ENCODE data around the gene ATP11A.

Gene ATP11A

GRCh38 chr13:112750570-112750969 lies 60.7 kb downstream of the ATP11A start:
- Histone ChIP-seq H3K9ac (ENCODE audit: low read depth, low read length) (no peak overlapping the region), H3K27ac (ENCODE audit: low read depth, low read length) (no peak overlapping the region), H3K36me3 (ENCODE audit: control insufficient read depth, insufficient read depth, low read length) (no peaks in the 10 kb centered on the region), H3K9me3 (ENCODE audit: control insufficient read depth, insufficient read depth, low read length) (no peaks in the 10 kb centered on the region), H3K4me3 (ENCODE audit: low read depth, low read length) (no peak overlapping the region), H3K4me1 (ENCODE audit: control insufficient read depth, insufficient read depth, low read length) (0 out of 2 replicates have a peak, but pooled peaks cover 2% of the 10 kb centered on the region), H3K27me3 (ENCODE audit: control insufficient read depth, insufficient read depth, low read length) (no peaks in the 10 kb centered on the region)

DNA sequence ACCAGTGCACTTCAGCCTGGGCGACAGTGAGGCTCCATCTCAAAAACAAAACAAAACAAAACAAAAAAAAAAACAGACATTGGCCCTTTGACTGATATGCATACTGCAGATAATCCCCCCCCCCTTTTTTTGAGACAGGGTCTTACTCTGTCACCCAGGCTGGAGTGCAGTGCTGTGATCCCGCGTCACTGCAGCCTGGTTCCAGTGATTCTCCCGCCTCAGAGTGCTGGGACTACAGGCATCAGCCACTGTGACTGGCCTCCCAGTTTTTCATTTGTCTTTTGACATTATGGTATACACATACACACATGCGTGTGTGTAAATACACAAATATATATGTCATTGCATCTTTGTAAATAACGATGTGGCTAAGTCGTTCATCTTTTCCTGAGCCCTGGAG lies 61.8 kb downstream of the ATP11A start:
- H3K27me3 ChIP-seq (ENCODE audit: control insufficient read depth, insufficient read depth, low read length) = no peaks in the 10 kb centered on the region
- no peaks in the 10 kb centered on the region for H3K36me3 ChIP-seq (ENCODE audit: control insufficient read depth, insufficient read depth, low read length)
- H3K4me3 ChIP-seq (ENCODE audit: low read depth, low read length) = no peak overlapping the region
- no peaks in the 10 kb centered on the region for H3K9me3 ChIP-seq (ENCODE audit: control insufficient read depth, insufficient read depth, low read length)
- no peak overlapping the region for H3K9ac ChIP-seq (ENCODE audit: low read depth, low read length)
- H3K4me1 ChIP-seq (ENCODE audit: control insufficient read depth, insufficient read depth, low read length) = no peaks in the 10 kb centered on the region
- no peak overlapping the region for H3K27ac ChIP-seq (ENCODE audit: low read depth, low read length)

GRCh38 chr13:112752211-112752610 lies 62.4 kb downstream of the ATP11A start:
- Histone ChIP-seq H3K9me3 (ENCODE audit: control insufficient read depth, insufficient read depth, low read length) (no peaks in the 10 kb centered on the region), H3K27me3 (ENCODE audit: control insufficient read depth, insufficient read depth, low read length) (no peaks in the 10 kb centered on the region), H3K27ac (ENCODE audit: low read depth, low read length) (no peak overlapping the region), H3K4me1 (ENCODE audit: control insufficient read depth, insufficient read depth, low read length) (no peaks in the 10 kb centered on the region), H3K36me3 (ENCODE audit: control insufficient read depth, insufficient read depth, low read length) (no peaks in the 10 kb centered on the region), H3K9ac (ENCODE audit: low read depth, low read length) (no peak overlapping the region), H3K4me3 (ENCODE audit: low read depth, low read length) (no peak overlapping the region)

- H3K4me3 ChIP-seq (ENCODE audit: low read depth, low read length) = no peak overlapping the region
- H3K36me3 ChIP-seq (ENCODE audit: control insufficient read depth, insufficient read depth, low read length) = no peaks in the 10 kb centered on the region
- no peaks in the 10 kb centered on the region for H3K27me3 ChIP-seq (ENCODE audit: control insufficient read depth, insufficient read depth, low read length)
- no peaks in the 10 kb centered on the region for H3K4me1 ChIP-seq (ENCODE audit: control insufficient read depth, insufficient read depth, low read length)
- H3K9ac ChIP-seq (ENCODE audit: low read depth, low read length) = no peak overlapping the region
- H3K27ac ChIP-seq (ENCODE audit: low read depth, low read length) = no peak overlapping the region
- H3K9me3 ChIP-seq (ENCODE audit: control insufficient read depth, insufficient read depth, low read length) = no peaks in the 10 kb centered on the region
Observed at GRCh38 chr13:112752711-112753541, 63.1 kb downstream of the ATP11A start.

DNA sequence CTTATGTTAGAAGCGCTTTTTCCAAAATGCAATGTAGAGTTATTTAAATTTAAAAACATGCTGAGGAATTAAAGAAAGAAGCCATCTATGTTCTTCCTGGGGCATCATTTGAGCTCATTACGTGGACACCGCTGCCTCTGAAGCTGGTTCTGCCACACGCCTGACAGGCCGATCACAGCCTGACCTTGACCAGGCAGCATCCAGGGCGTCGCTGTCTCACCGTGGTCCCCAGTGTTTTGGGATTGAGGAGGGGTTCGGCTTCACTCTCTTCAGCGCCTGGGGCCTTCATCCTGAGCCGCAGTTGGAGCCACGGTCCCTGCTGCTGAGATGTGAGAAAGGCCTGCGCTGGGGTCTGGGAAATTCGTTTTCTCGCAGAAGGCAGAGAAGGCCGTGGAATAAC lies 64.0 kb downstream of the ATP11A start:
- no peak overlapping the region for H3K9ac ChIP-seq (ENCODE audit: low read depth, low read length)
- no peaks in the 10 kb centered on the region for H3K9me3 ChIP-seq (ENCODE audit: control insufficient read depth, insufficient read depth, low read length)
- H3K36me3 ChIP-seq (ENCODE audit: control insufficient read depth, insufficient read depth, low read length) = no peaks in the 10 kb centered on the region
- H3K27me3 ChIP-seq (ENCODE audit: control insufficient read depth, insufficient read depth, low read length) = no peaks in the 10 kb centered on the region
- no peak overlapping the region for H3K27ac ChIP-seq (ENCODE audit: low read depth, low read length)
- no peaks in the 10 kb centered on the region; the same call in 1 of the 2 replicates for H3K4me1 ChIP-seq (ENCODE audit: control insufficient read depth, insufficient read depth, low read length)
- H3K4me3 ChIP-seq (ENCODE audit: low read depth, low read length) = no peak overlapping the region

GRCh38 chr13:112754281-112755025 lies 64.6 kb downstream of the ATP11A start:
- Histone ChIP-seq H3K4me1 (ENCODE audit: control insufficient read depth, insufficient read depth, low read length) (no peaks in the 10 kb centered on the region; the same call in 1 of the 2 replicates), H3K27ac (ENCODE audit: low read depth, low read length) (no peak overlapping the region), H3K4me3 (ENCODE audit: low read depth, low read length) (no peak overlapping the region), H3K27me3 (ENCODE audit: control insufficient read depth, insufficient read depth, low read length) (no peaks in the 10 kb centered on the region), H3K36me3 (ENCODE audit: control insufficient read depth, insufficient read depth, low read length) (no peaks in the 10 kb centered on the region), H3K9ac (ENCODE audit: low read depth, low read length) (no peak overlapping the region), H3K9me3 (ENCODE audit: control insufficient read depth, insufficient read depth, low read length) (no peaks in the 10 kb centered on the region)

- H3K4me3 ChIP-seq (ENCODE audit: low read depth, low read length) = no peak overlapping the region
- H3K4me1 ChIP-seq (ENCODE audit: control insufficient read depth, insufficient read depth, low read length) = no peaks in the 10 kb centered on the region; the same call in 1 of the 2 replicates
- H3K36me3 ChIP-seq (ENCODE audit: control insufficient read depth, insufficient read depth, low read length) = no peaks in the 10 kb centered on the region
Observed at GRCh38 chr13:112755331-112755730, 65.5 kb downstream of the ATP11A start.

GRCh38 chr13:112756081-112756480 lies 66.2 kb downstream of the ATP11A start:
- Histone ChIP-seq H3K36me3 (ENCODE audit: control insufficient read depth, insufficient read depth, low read length) (no peaks in the 10 kb centered on the region), H3K9ac (ENCODE audit: low read depth, low read length) (no peak overlapping the region), H3K4me3 (ENCODE audit: low read depth, low read length) (no peak overlapping the region), H3K27me3 (ENCODE audit: control insufficient read depth, insufficient read depth, low read length) (no peaks in the 10 kb centered on the region), H3K27ac (ENCODE audit: low read depth, low read length) (no peak overlapping the region), H3K9me3 (ENCODE audit: control insufficient read depth, insufficient read depth, low read length) (no peaks in the 10 kb centered on the region), H3K4me1 (ENCODE audit: control insufficient read depth, insufficient read depth, low read length) (no peaks in the 10 kb centered on the region; the same call in 1 of the 2 replicates)

More at GRCh38 chr13:112755331-112755730, 65.5 kb downstream of the ATP11A start:
- Histone ChIP-seq H3K27me3 (ENCODE audit: control insufficient read depth, insufficient read depth, low read length) (no peaks in the 10 kb centered on the region), H3K27ac (ENCODE audit: low read depth, low read length) (no peak overlapping the region), H3K9me3 (ENCODE audit: control insufficient read depth, insufficient read depth, low read length) (no peaks in the 10 kb centered on the region), H3K9ac (ENCODE audit: low read depth, low read length) (no peak overlapping the region)

- peak overlapping the region; percentile 59 for H3K27ac ChIP-seq (ENCODE audit: low read depth, low read length)
Observed at GRCh38 chr13:112756511-112756966, 66.7 kb downstream of the ATP11A start.

DNA sequence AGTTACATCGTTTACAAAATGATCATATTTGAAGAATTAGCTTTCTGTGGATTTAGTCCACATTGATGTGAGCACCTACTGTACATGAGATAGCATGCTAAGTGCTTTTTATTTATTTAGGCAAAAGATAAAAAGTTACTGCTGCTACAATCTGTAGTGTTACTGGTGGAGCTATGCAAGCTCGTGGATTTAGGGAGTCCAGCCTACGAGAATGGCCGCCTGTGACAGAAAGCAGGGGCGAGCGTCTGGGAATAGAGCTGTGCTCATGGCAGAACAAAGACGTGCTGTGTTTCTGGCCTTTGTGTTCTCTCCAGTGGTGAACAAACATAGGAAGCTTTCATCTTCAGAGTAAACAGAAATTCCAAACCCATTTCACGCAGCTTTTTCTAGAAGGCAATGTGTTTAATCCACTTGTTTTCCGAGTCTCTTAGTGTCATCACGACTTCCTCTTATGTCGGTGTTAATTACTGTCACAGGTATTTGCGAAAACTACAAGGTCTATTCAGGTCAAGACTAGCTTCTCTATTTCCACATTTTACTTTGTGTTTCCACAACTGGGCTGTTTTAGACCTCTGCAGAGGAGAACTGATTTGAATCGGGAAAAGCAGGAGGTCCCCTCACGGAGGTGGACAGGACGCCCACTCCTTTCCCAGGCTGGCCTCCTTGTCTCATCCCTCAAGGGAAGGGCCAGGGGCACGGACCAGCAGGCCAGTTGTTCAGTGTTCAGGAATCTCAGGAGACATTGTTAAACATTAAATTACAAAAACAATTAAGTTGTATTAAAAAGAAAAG lies 67.3 kb downstream of the ATP11A start:
- no peak overlapping the region for H3K9ac ChIP-seq (ENCODE audit: low read depth, low read length)
- no peaks in the 10 kb centered on the region for H3K27me3 ChIP-seq (ENCODE audit: control insufficient read depth, insufficient read depth, low read length)
- H3K4me1 ChIP-seq (ENCODE audit: control insufficient read depth, insufficient read depth, low read length) = peaks cover 4% of the 10 kb centered on the region; the same call in 1 of the 2 replicates
- H3K9me3 ChIP-seq (ENCODE audit: control insufficient read depth, insufficient read depth, low read length) = no peaks in the 10 kb centered on the region
- no peaks in the 10 kb centered on the region for H3K36me3 ChIP-seq (ENCODE audit: control insufficient read depth, insufficient read depth, low read length)
- H3K4me3 ChIP-seq (ENCODE audit: low read depth, low read length) = no peak overlapping the region
- H3K27ac ChIP-seq (ENCODE audit: low read depth, low read length) = peak overlapping the region; percentile 59

More at GRCh38 chr13:112756511-112756966, 66.7 kb downstream of the ATP11A start:
- Histone ChIP-seq H3K9me3 (ENCODE audit: control insufficient read depth, insufficient read depth, low read length) (no peaks in the 10 kb centered on the region), H3K4me3 (ENCODE audit: low read depth, low read length) (no peak overlapping the region), H3K27me3 (ENCODE audit: control insufficient read depth, insufficient read depth, low read length) (no peaks in the 10 kb centered on the region), H3K4me1 (ENCODE audit: control insufficient read depth, insufficient read depth, low read length) (no peaks in the 10 kb centered on the region; the same call in 1 of the 2 replicates), H3K9ac (ENCODE audit: low read depth, low read length) (no peak overlapping the region), H3K36me3 (ENCODE audit: control insufficient read depth, insufficient read depth, low read length) (no peaks in the 10 kb centered on the region)
